Liver (tissue), 9 donors: ENCODE results near the gene FBXW9. TPM values are rescaled to one million over a fixed set of nuclear protein-coding genes. Genes with fewer than 3 reads are reported as not detected.

ENCODE experiments used
- DNase-seq: peaks from one replicate; pipeline ENCODE4 v3.0.0-alpha.2; 2017; ENCODE audit warnings: low spot score
- H3K27ac ChIP-seq, 2 donors: one replicate each; pipeline ENCODE4 v1.7.0; 2013; ENCODE audit warnings: inconsistent platforms in 2 of 2, low read length in 2 of 2, control low read depth in 1 of 2, low read depth in 1 of 2, mild to moderate bottlenecking in 1 of 2
- H3K27me3 ChIP-seq, 4 donors: one replicate each; pipeline versions ENCODE4 v1.6.1 to v1.7.0; 2013; ENCODE audit warnings: low read length in 3 of 4, inconsistent platforms in 1 of 4, mild to moderate bottlenecking in 1 of 4, moderate library complexity in 1 of 4; ENCODE audit not compliant: control insufficient read depth in 4 of 4, insufficient read depth in 4 of 4
- H3K36me3 ChIP-seq, 4 donors: one replicate each; pipeline versions ENCODE4 v1.6.1 to v1.7.0; 2013; ENCODE audit warnings: low read length in 3 of 4, mild to moderate bottlenecking in 3 of 4, low read depth in 1 of 4, moderate library complexity in 1 of 4; ENCODE audit not compliant: control insufficient read depth in 4 of 4, insufficient read depth in 3 of 4
- H3K4me1 ChIP-seq, 4 donors: one replicate each; pipeline versions ENCODE4 v1.6.1 to v1.7.0; 2013; ENCODE audit warnings: low read length in 3 of 4, mild to moderate bottlenecking in 3 of 4, moderate library complexity in 1 of 4; ENCODE audit not compliant: control insufficient read depth in 4 of 4, insufficient read depth in 4 of 4
- H3K4me3 ChIP-seq, 3 donors: one replicate each; pipeline versions ENCODE4 v1.6.1 to v1.7.0; 2013; ENCODE audit warnings: low read length in 3 of 3, control low read depth in 1 of 3, low read depth in 1 of 3, mild to moderate bottlenecking in 1 of 3
- H3K9ac ChIP-seq, 2 donors: one replicate each; pipeline ENCODE4 v1.7.0; 2013; ENCODE audit warnings: low read length in 2 of 2, mild to moderate bottlenecking in 2 of 2, moderate library complexity in 2 of 2, control low read depth in 1 of 2, low read depth in 1 of 2
- H3K9me3 ChIP-seq, 4 donors: one replicate each; pipeline versions ENCODE4 v1.6.1 to v1.7.0; 2013; ENCODE audit warnings: low read length in 3 of 4; ENCODE audit not compliant: control insufficient read depth in 4 of 4
- CTCF ChIP-seq: fragments of 150-350 bp; IDR thresholded peaks from 2 replicates; pipeline ENCODE4 v1.5.1; 2017; ENCODE audit warnings: improper control_type of control experiment, low read depth, low read length; ENCODE audit not compliant: missing input control
- EGR1 ChIP-seq, 2 donors: IDR thresholded peaks; 2 replicates each; pipeline ENCODE4 v1.6.1; 2016 to 2018; ENCODE audit warnings: antibody characterized with exemption in 2 of 2, low read depth in 2 of 2
- FOXA2 ChIP-seq: IDR thresholded peaks from 2 replicates; pipeline ENCODE4 v1.6.1; 2016; ENCODE audit warnings: antibody characterized with exemption
- GABPA ChIP-seq, 2 donors: IDR thresholded peaks in 1 of 2; conservative IDR thresholded peaks in 1 of 2; 2 replicates each; pipeline ENCODE4 v1.6.1; 2016; ENCODE audit warnings: antibody characterized with exemption in 2 of 2, mild to moderate bottlenecking in 1 of 2, moderate library complexity in 1 of 2
- HNF4G ChIP-seq: IDR thresholded peaks from 2 replicates; pipeline ENCODE4 v1.6.1; 2016; ENCODE audit warnings: antibody characterized with exemption
- JUND ChIP-seq, 2 donors: IDR thresholded peaks; 2 replicates each; pipeline ENCODE4 v1.6.1; 2016; ENCODE audit warnings: antibody characterized with exemption in 2 of 2
- NR2F2 ChIP-seq: IDR thresholded peaks from 2 replicates; pipeline ENCODE4 v1.6.1; 2016; ENCODE audit warnings: antibody characterized with exemption
- RAD21 ChIP-seq, 2 donors: IDR thresholded peaks; 2 replicates each; pipeline ENCODE4 v1.6.1; 2016; ENCODE audit warnings: antibody characterized with exemption in 2 of 2, mild to moderate bottlenecking in 2 of 2
- REST ChIP-seq: IDR thresholded peaks from 2 replicates; pipeline ENCODE4 v1.6.1; 2016; ENCODE audit warnings: antibody characterized with exemption, mild to moderate bottlenecking
- RXRA ChIP-seq, 2 donors: IDR thresholded peaks; 2 replicates each; pipeline ENCODE4 v1.6.1; 2017 to 2018; ENCODE audit warnings: antibody characterized with exemption in 2 of 2, mild to moderate bottlenecking in 1 of 2
- SP1 ChIP-seq: IDR thresholded peaks from 2 replicates; pipeline ENCODE4 v1.6.1; 2018; ENCODE audit warnings: antibody characterized with exemption, mild to moderate bottlenecking
- TAF1 ChIP-seq: conservative IDR thresholded peaks from 2 replicates; pipeline ENCODE4 v1.6.1; 2016; ENCODE audit warnings: antibody characterized with exemption, mild to moderate bottlenecking
- YY1 ChIP-seq: IDR thresholded peaks from 2 replicates; pipeline ENCODE4 v1.6.1; 2016; ENCODE audit warnings: antibody characterized with exemption, mild to moderate bottlenecking
- WGBS: extraction: QIAGEN DNeasy Blood & Tissue Kit; methylation state at CpG from one replicate; pipeline ENCODE4 v1.1.7; 2013; 5-methylcytosine and 5-hydroxymethylcytosine counted together
- polyA plus RNA-seq, 2 donors: library from polyadenylated mRNA; stranded (reverse) in 1 of 2; unstranded in 1 of 2; fragments of 200-250 nt in 1 of 2; fragments of >200 nt in 1 of 2; fragmentation: Nextera tagmentation in 1 of 2; extraction: Ambion mirVana in 1 of 2; gene quantifications; one replicate each; pipeline versions ENCODE4 v1.2.1 to v1.2.3, GENCODE V29; 2013 to 2015
- total RNA-seq, 2 donors: library from RNA; depleted of rRNA; stranded (reverse); fragments of >200 nt; gene quantifications; one replicate each; pipeline ENCODE4 v1.2.3, GENCODE V29; 2014
- TF ChIP-seq, protein P1 (sequence below): IDR thresholded peaks from 2 replicates; pipeline ENCODE4 v1.6.1; 2016; ENCODE audit warnings: antibody characterized with exemption
- TF ChIP-seq, protein P2 (sequence below): IDR thresholded peaks from 2 replicates; pipeline ENCODE4 v1.6.1; 2016; ENCODE audit warnings: antibody characterized with exemption
- TF ChIP-seq, protein P3 (sequence below): IDR thresholded peaks from 2 replicates; pipeline ENCODE4 v1.6.1; 2016; ENCODE audit warnings: antibody characterized with exemption
- donor health status: healthy.
- donor health status: healthy.
- donor health status: healthy.
- donor health status: healthy.
- donor health status: healthy.

FBXW9 gene
- total and polyA plus RNA-seq, 4 donors: 2.3 to 4.0 (median 3.0) TPM

GRCh38 chr19:12689581-12690216 lies 6.7 kb downstream of the FBXW9 start:
- Histone ChIP-seq H3K4me3 (no peak overlapping the region), H3K27ac (no peak overlapping the region), H3K36me3 (no peaks in the 10 kb centered on the region), H3K27me3 (no peaks in the 10 kb centered on the region), H3K4me1 (peaks cover 0 to under 1% (median 0%) of the 10 kb centered on the region in 4 donors), H3K9ac (no peak overlapping the region), H3K9me3 (no peaks in the 10 kb centered on the region)
- 84% methylated on average over 26 of the region's 26 CpGs for WGBS
- DNase-seq: no peak
- TF ChIP-seq, protein P1, sequence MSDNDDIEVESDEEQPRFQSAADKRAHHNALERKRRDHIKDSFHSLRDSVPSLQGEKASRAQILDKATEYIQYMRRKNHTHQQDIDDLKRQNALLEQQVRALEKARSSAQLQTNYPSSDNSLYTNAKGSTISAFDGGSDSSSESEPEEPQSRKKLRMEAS: no peak
- TF ChIP-seq RXRA (IDR thresholded peaks at IDR 0.05) (no peak), RAD21 (IDR thresholded peaks at IDR 0.05) (no peak), REST (no peak), TAF1 (no peak)

GRCh38 chr19:12689012-12689411 lies 7.4 kb downstream of the FBXW9 start:
- H3K9me3 ChIP-seq: no peaks in the 10 kb centered on the region
- no peaks in the 10 kb centered on the region for H3K4me1 ChIP-seq
- no peak overlapping the region for H3K27ac ChIP-seq
- no peaks in the 10 kb centered on the region for H3K27me3 ChIP-seq
- DNase-seq: no peak
- no peak overlapping the region for H3K4me3 ChIP-seq
- 95% methylated on average over 12 of the region's 12 CpGs for WGBS
- H3K9ac ChIP-seq: no peak overlapping the region
- no peaks in the 10 kb centered on the region for H3K36me3 ChIP-seq
- no peak for TF ChIP-seq SP1
- no peak for TF ChIP-seq JUND (IDR thresholded peaks at IDR 0.05)
- TF ChIP-seq, protein P1: no peak
- no peak for TF ChIP-seq CTCF
- no peak for TF ChIP-seq RXRA (IDR thresholded peaks at IDR 0.05)
- TF ChIP-seq GABPA (IDR thresholded peaks at IDR 0.05 in 1 of 2, conservative IDR thresholded peaks at IDR 0.05 in 1 of 2): no peak
- no peak for TF ChIP-seq EGR1 (IDR thresholded peaks at IDR 0.05; ENCODE audit: low read depth in 2 of 2)
- TF ChIP-seq YY1: no peak
- TF ChIP-seq REST: no peak
- no peak for TF ChIP-seq FOXA2
- TF ChIP-seq, protein P2, sequence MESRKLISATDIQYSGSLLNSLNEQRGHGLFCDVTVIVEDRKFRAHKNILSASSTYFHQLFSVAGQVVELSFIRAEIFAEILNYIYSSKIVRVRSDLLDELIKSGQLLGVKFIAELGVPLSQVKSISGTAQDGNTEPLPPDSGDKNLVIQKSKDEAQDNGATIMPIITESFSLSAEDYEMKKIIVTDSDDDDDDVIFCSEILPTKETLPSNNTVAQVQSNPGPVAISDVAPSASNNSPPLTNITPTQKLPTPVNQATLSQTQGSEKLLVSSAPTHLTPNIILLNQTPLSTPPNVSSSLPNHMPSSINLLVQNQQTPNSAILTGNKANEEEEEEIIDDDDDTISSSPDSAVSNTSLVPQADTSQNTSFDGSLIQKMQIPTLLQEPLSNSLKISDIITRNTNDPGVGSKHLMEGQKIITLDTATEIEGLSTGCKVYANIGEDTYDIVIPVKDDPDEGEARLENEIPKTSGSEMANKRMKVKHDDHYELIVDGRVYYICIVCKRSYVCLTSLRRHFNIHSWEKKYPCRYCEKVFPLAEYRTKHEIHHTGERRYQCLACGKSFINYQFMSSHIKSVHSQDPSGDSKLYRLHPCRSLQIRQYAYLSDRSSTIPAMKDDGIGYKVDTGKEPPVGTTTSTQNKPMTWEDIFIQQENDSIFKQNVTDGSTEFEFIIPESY: no peak
- no peak for TF ChIP-seq TAF1
- no peak for TF ChIP-seq NR2F2
- TF ChIP-seq HNF4G: no peak
- TF ChIP-seq, protein P3, sequence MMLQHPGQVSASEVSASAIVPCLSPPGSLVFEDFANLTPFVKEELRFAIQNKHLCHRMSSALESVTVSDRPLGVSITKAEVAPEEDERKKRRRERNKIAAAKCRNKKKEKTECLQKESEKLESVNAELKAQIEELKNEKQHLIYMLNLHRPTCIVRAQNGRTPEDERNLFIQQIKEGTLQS: no peak
